ENCODE measurements around the gene STYXL1. TPM values are rescaled to one million over a fixed set of nuclear protein-coding genes. Genes with fewer than 3 reads are reported as not detected.

Gene STYXL1
- total and polyA plus RNA-seq, 4 donors, result 16.4 to 27.5 (median 17.1) TPM

- TF ChIP-seq HNF4G (IDR thresholded peaks at IDR 0.05) (no peak), HNF4A (conservative IDR thresholded peaks at IDR 0.05) (no peak), RAD21 (IDR thresholded peaks at IDR 0.05) (no peak), FOXA2 (IDR thresholded peaks at IDR 0.05) (no peak), ZBTB33 (IDR thresholded peaks at IDR 0.05) (no peak), GABPA (IDR thresholded peaks at IDR 0.05 in 1 of 2, conservative IDR thresholded peaks at IDR 0.05 in 1 of 2) (no peak), JUND (IDR thresholded peaks at IDR 0.05) (no peak), MAX (IDR thresholded peaks at IDR 0.05) (no peak), FOXA1 (IDR thresholded peaks at IDR 0.05) (no peak), ATF3 (IDR thresholded peaks at IDR 0.05) (no peak), NR2F2 (IDR thresholded peaks at IDR 0.05) (no peak), SP1 (IDR thresholded peaks at IDR 0.05) (no peak), CTCF (IDR thresholded peaks at IDR 0.05; ENCODE audit: low read depth, low read length, missing input control) (no peak), YY1 (IDR thresholded peaks at IDR 0.05) (no peak), REST (IDR thresholded peaks at IDR 0.05) (no peak), RXRA (IDR thresholded peaks at IDR 0.05) (no peak), EGR1 (IDR thresholded peaks at IDR 0.05; ENCODE audit: low read depth in 2 of 2) (no peak), TAF1 (conservative IDR thresholded peaks at IDR 0.05) (no peak)
- Histone ChIP-seq H3K36me3 (ENCODE audit: control insufficient read depth in 4 of 4, insufficient read depth in 3 of 4, low read depth in 1 of 4, low read length in 3 of 4) (peaks cover 12 to 44% (median 27%) of the 10 kb centered on the region in 4 donors), H3K27me3 (ENCODE audit: control insufficient read depth in 4 of 4, insufficient read depth in 4 of 4, low read length in 3 of 4) (no peaks in the 10 kb centered on the region), H3K9ac (ENCODE audit: low read depth in 1 of 2, low read length in 2 of 2) (no peak overlapping the region), H3K9me3 (ENCODE audit: control insufficient read depth in 4 of 4, low read length in 3 of 4) (no peaks in the 10 kb centered on the region), H3K27ac (ENCODE audit: low read depth in 1 of 2, low read length in 2 of 2) (no peak overlapping the region), H3K4me1 (ENCODE audit: control insufficient read depth in 4 of 4, insufficient read depth in 4 of 4, low read length in 3 of 4) (peaks cover 6 to 49% (median 21%) of the 10 kb centered on the region in 4 donors), H3K4me3 (ENCODE audit: low read depth in 1 of 3, low read length in 3 of 3) (no peak overlapping the region)
- 85% methylated on average over 30 of the region's 30 CpGs for WGBS
- DNase-seq (ENCODE audit: low spot score), result no peak
Observed at GRCh38 chr7:75987805-75988567, 59.8 kb downstream of the STYXL1 start.

Measured in liver (tissue), 9 donors.